GM12872 (cell line): Measurements from ENCODE around the gene EPN2.
"Not testable (repeated sequence)": the region's sequence is repeated elsewhere in the genome, so short reads cannot be mapped to it uniquely, and the experiment has no call there.

Experiments
- CTCF ChIP-seq: IDR thresholded peaks from 3 replicates; pipeline ENCODE4 v1.5.1; 2011; ENCODE audit warnings: low read depth, mild to moderate bottlenecking, low read length, moderate library complexity; ENCODE audit not compliant: insufficient read depth

EPN2 gene

GRCh38 chr17:19237139-19237388 lies at the start of gene EPN2:
Gene EPN2 (plus strand): TSS chr17:19237366. CDS start chr17:19283120, 45,754 bp downstream.
- TF ChIP-seq CTCF = not testable (repeated sequence)

DNA sequence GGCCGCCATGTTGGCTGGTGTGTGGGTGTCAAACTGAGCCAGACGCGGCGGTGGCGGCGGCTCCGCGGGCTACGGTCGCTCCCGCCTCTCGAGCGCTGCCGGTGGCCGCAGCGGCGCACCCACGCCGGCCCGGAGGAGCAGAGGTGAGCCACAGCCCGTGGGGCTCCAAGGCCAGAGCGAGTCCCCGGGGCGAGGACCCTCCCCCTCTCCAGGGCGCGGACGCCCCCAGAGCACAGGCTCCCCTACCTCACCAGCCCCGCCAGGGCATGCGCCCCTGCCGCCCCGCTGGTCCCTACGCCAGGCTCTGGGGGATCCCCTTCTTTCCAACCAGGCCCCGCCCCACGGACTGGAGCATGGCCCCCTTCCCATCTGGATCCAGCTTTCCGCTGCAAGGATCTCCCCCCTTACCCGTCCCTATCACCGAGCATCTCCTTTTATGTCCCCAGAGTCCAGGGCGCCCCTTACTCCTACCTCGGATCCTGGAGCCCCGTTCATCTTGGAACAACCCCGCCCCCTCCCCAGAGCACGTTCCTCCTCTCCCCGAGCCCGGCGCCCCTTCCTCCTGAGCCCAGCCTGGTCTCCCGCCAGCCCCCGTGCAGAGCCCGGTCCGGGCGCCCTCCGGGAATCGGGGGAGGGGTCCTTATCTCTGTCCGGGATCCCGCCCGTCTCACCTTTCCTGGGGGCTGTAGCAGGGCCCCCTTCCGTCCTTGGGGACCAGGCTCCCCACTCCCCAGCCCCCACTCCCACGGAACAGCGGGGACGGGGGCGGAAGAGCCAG lies 412 bp downstream of the EPN2 start:
- TF ChIP-seq CTCF = no peak; the same call in 2 of the 3 replicates

- TF ChIP-seq CTCF = no peak
Observed at GRCh38 chr17:19238167-19238505, 970 bp downstream of the EPN2 start.

DNA sequence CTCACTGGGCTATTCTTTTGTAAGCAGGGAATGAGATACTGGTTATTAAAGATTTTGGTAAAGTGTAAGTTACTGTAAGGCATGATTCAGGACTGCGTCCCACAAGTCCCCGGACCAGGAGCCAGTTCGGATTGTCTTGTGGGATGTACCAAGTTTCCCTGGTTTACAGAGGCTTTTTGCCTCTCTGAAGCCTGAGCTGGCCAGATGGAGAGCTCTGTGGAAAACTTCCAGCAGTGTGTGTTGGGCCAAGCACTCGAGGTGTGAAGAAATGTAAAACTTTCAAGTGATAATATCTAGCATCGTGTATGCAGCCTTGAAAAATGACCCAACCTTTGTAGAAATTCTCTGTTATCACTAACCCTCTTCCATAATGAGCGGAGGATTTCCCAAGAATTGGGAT lies 2.4 kb downstream of the EPN2 start:
- no peak for TF ChIP-seq CTCF

DNA sequence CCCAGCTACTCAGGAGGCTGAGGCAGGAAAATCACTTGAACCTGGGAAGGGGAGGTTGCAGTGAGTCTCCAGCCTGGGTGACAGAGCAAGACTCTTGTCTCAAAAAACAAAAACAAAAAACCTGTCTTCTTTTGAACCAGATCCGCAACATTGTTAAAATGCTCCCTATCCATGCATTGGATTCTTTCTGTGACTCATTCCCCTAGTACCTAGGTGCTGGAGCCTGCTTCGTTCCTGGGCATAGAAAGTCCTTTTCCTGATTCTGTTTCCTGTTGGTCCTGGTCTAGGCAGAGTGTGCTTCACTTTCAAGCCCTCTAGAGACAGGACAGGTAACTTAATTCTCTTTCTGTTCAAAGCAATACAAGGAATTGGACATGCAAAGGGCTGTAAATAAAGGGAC lies 5.2 kb downstream of the EPN2 start:
- TF ChIP-seq CTCF = no peak

- TF ChIP-seq CTCF = no peak
Observed at GRCh38 chr17:19242926-19243325, 5.8 kb downstream of the EPN2 start.

GRCh38 chr17:19243838-19244237 lies 6.7 kb downstream of the EPN2 start:
- TF ChIP-seq CTCF = no peak
